Caco-2 (cell line): ENCODE measurements around the gene PDE7B. TPM values are rescaled to one million over a fixed set of nuclear protein-coding genes. Genes with fewer than 3 reads are reported as not detected.

Experiments used
- BruUV-seq: library from RNA; stranded (reverse); fragments of 400-500 nt; replicated peaks from 2 replicates; lab custom pipeline; 2021; lab: Mats Ljungman, UMichigan
- CTCF ChIA-PET: fragments of 300-600 bp; sonication (Branson Sonifier 250); formaldehyde crosslinking; loops from one replicate; lab custom pipeline; 2022; ENCODE audit warnings: antibody characterized with exemption; lab: Charles Lee
- POLR2A ChIA-PET: fragments of 300-600 bp; sonication (Branson Sonifier 250); formaldehyde crosslinking; loops from one replicate; lab custom pipeline; 2022; ENCODE audit warnings: antibody characterized with exemption; lab: Charles Lee
- DNase-seq, 2 experiments: peaks; one replicate each; pipeline versions ENCODE4 v3.0.0 to v3.0.0-alpha.2; 2020 to 2022
- H3K27me3 ChIP-seq: replicated peaks from 2 replicates; pipeline ENCODE4 v1.6.0; 2011; ENCODE audit warnings: low read length; ENCODE audit not compliant: control insufficient read depth, insufficient read depth
- H3K36me3 ChIP-seq: 2 replicates; pipeline ENCODE4 v1.5.1; 2011; ENCODE audit warnings: low read length; ENCODE audit not compliant: control insufficient read depth, insufficient read depth
- H3K4me1 ChIP-seq: fragments of 250-450 bp; sonication (Bioruptor Pico); 2 replicates; pipeline ENCODE4 v1.5.1; 2020; ENCODE audit warnings: mild to moderate bottlenecking
- H3K4me3 ChIP-seq: 2 replicates; pipeline ENCODE4 v1.5.1; 2011; ENCODE audit warnings: low read depth, mild to moderate bottlenecking, control low read depth, low read length
- H3K9me3 ChIP-seq: fragments of 250-450 bp; sonication (Bioruptor Pico); 2 replicates; pipeline ENCODE4 v1.5.1; 2020; ENCODE audit warnings: mild to moderate bottlenecking, moderate library complexity
- H3K27ac Mint-ChIP-seq: one replicate; pipeline ENCODE4 v1.8.0; 2022; ENCODE audit warnings: mixed read lengths; ENCODE audit not compliant: unreplicated experiment
- H3K27me3 Mint-ChIP-seq: one replicate; pipeline ENCODE4 v1.8.0; 2022; ENCODE audit warnings: mixed read lengths; ENCODE audit not compliant: insufficient read depth, unreplicated experiment
- H3K36me3 Mint-ChIP-seq: one replicate; pipeline ENCODE4 v1.8.0; 2022; ENCODE audit warnings: mild to moderate bottlenecking, mixed read lengths; ENCODE audit not compliant: insufficient read depth, unreplicated experiment
- H3K4me1 Mint-ChIP-seq: one replicate; pipeline ENCODE4 v1.8.0; 2022; ENCODE audit warnings: low read depth, mixed read lengths; ENCODE audit not compliant: unreplicated experiment
- H3K4me3 Mint-ChIP-seq: one replicate; pipeline ENCODE4 v1.8.0; 2022; ENCODE audit warnings: mild to moderate bottlenecking, moderate library complexity, mixed read lengths; ENCODE audit not compliant: unreplicated experiment
- H3K9me3 Mint-ChIP-seq: one replicate; pipeline ENCODE4 v1.8.0; 2022; ENCODE audit warnings: mixed read lengths; ENCODE audit not compliant: unreplicated experiment
- intact Hi-C: fragments of 100-400 bp; cut with micrococcal nuclease; formaldehyde crosslinking; loops from one replicate; pipeline ENCODE4 v1.10.0; 2022; ENCODE audit not compliant: unreplicated experiment
- total RNA-seq: library from RNA; stranded (reverse); gene quantifications from 2 replicates; pipeline ENCODE4 v1.2.3, GENCODE V29; 2022
- TF ChIP-seq, protein P1 (sequence below), 2 experiments: fragments of 200-600 bp in 1 of 2; IDR thresholded peaks; 1 replicate in 1 of 2; 2 replicates in 1 of 2; pipeline versions ENCODE4 v1.5.1 to v1.8.0; 2011 to 2022; ENCODE audit warnings: antibody characterized with exemption in 1 of 2, control low read depth in 1 of 2, inconsistent platforms in 1 of 2, low read depth in 1 of 2, low read length in 1 of 2, mild to moderate bottlenecking in 1 of 2, moderate library complexity in 1 of 2; ENCODE audit not compliant: insufficient read depth in 1 of 2, severe bottlenecking in 1 of 2, unreplicated experiment in 1 of 2

Gene PDE7B
- total RNA-seq, 1 experiment from 2014 or later: not detected

DNA sequence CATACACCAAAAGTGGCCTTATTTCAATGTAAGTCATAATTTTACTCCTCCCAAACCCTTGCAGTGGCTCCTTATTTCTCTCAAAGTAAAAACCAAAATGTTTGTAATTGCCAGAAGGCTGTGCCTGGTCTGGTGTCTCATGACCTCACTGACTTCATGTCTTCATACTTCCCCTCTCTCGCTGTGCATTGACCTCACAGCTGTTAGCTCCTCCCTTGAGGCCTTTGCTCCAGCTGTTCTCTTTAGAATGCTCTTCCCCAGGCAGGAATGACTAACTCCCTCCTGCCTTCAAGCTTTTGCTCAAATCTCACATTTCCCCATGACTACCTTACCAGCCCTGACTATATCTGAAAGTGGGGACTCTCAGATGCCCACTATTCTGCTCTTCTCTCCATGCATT is 315.3 kb downstream of the PDE7B start:
- Histone ChIP-seq H3K36me3 (no peaks in the 10 kb centered on the region), H3K4me3 (no peak overlapping the region), H3K4me1 (no peaks in the 10 kb centered on the region), H3K9me3 (no peaks in the 10 kb centered on the region), H3K27me3 (no peaks in the 10 kb centered on the region)
- intact Hi-C loops: no loop called here
- TF ChIP-seq, protein P1, sequence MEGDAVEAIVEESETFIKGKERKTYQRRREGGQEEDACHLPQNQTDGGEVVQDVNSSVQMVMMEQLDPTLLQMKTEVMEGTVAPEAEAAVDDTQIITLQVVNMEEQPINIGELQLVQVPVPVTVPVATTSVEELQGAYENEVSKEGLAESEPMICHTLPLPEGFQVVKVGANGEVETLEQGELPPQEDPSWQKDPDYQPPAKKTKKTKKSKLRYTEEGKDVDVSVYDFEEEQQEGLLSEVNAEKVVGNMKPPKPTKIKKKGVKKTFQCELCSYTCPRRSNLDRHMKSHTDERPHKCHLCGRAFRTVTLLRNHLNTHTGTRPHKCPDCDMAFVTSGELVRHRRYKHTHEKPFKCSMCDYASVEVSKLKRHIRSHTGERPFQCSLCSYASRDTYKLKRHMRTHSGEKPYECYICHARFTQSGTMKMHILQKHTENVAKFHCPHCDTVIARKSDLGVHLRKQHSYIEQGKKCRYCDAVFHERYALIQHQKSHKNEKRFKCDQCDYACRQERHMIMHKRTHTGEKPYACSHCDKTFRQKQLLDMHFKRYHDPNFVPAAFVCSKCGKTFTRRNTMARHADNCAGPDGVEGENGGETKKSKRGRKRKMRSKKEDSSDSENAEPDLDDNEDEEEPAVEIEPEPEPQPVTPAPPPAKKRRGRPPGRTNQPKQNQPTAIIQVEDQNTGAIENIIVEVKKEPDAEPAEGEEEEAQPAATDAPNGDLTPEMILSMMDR (IDR thresholded peaks at IDR 0.05; ENCODE audit: insufficient read depth in 1 of 2, low read depth in 1 of 2, low read length in 1 of 2, severe bottlenecking in 1 of 2, unreplicated experiment in 1 of 2): no peak
- H3K27ac Mint-ChIP-seq: no peak overlapping the region
- DNase-seq: no peak
- BruUV-seq: no TSS peak
- no peaks in the 10 kb centered on the region for H3K36me3 Mint-ChIP-seq
- peaks cover 13% of the 10 kb centered on the region for H3K9me3 Mint-ChIP-seq
- H3K4me1 Mint-ChIP-seq: no peaks in the 10 kb centered on the region
- ChIA-PET CTCF (no interaction called here), POLR2A (no interaction called here)
- no peaks in the 10 kb centered on the region for H3K27me3 Mint-ChIP-seq
- no peak overlapping the region for H3K4me3 Mint-ChIP-seq

- TF ChIP-seq, protein P1 (IDR thresholded peaks at IDR 0.05; ENCODE audit: insufficient read depth in 1 of 2, low read depth in 1 of 2, low read length in 1 of 2, severe bottlenecking in 1 of 2, unreplicated experiment in 1 of 2): no peak
- intact Hi-C loops: no loop called here
- Histone ChIP-seq H3K27me3 (no peaks in the 10 kb centered on the region), H3K4me3 (no peak overlapping the region), H3K4me1 (no peaks in the 10 kb centered on the region), H3K36me3 (no peaks in the 10 kb centered on the region), H3K9me3 (no peaks in the 10 kb centered on the region)
- ChIA-PET CTCF (no interaction called here), POLR2A (no interaction called here)
- peaks cover 13% of the 10 kb centered on the region for H3K9me3 Mint-ChIP-seq
- no peak for DNase-seq
- H3K36me3 Mint-ChIP-seq: no peaks in the 10 kb centered on the region
- no peak overlapping the region for H3K27ac Mint-ChIP-seq
- no peaks in the 10 kb centered on the region for H3K27me3 Mint-ChIP-seq
- H3K4me1 Mint-ChIP-seq: no peaks in the 10 kb centered on the region
- H3K4me3 Mint-ChIP-seq: no peak overlapping the region
- BruUV-seq: no TSS peak
These were observed 318.1 kb downstream of the PDE7B start for GRCh38 chr6:136169394-136170148.

DNA sequence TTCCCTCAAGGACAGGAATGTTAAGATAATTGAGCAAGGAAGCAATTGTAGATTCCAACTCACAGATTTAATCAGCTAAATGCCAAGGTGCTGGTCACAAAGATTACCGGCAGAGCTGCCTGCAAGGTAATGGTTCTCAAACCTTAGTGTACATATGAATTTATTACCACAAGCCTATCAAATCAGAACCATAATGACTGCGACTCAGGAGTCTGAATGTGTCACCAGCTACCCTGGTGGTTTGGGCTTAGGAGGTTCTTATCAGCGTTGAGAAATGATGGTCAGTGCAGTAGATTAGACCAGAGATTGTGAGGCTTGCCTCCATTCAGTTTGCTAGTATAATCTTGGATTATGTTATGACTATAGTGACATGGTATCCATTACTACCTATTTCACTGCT is 319.7 kb downstream of the PDE7B start:
- H3K4me3 ChIP-seq: no peak overlapping the region
- CTCF ChIA-PET: no interaction called here
- no peak overlapping the region for H3K4me3 Mint-ChIP-seq
- H3K9me3 ChIP-seq: no peaks in the 10 kb centered on the region
- intact Hi-C loops: no loop called here
- BruUV-seq: no TSS peak
- no peaks in the 10 kb centered on the region for H3K36me3 Mint-ChIP-seq
- H3K27me3 Mint-ChIP-seq: no peaks in the 10 kb centered on the region
- no peak for DNase-seq
- peaks cover 13% of the 10 kb centered on the region for H3K9me3 Mint-ChIP-seq
- POLR2A ChIA-PET: no interaction called here
- no peaks in the 10 kb centered on the region for H3K4me1 ChIP-seq
- H3K27me3 ChIP-seq: no peaks in the 10 kb centered on the region
- no peak overlapping the region for H3K27ac Mint-ChIP-seq
- TF ChIP-seq, protein P1 (IDR thresholded peaks at IDR 0.05; ENCODE audit: insufficient read depth in 1 of 2, low read depth in 1 of 2, low read length in 1 of 2, severe bottlenecking in 1 of 2, unreplicated experiment in 1 of 2): no peak
- H3K4me1 Mint-ChIP-seq: no peaks in the 10 kb centered on the region
- H3K36me3 ChIP-seq: no peaks in the 10 kb centered on the region
